ENCODE measurements around the gene NBPF6.
"Not testable (repeated sequence)": the region's sequence is repeated elsewhere in the genome, so short reads cannot be mapped to it uniquely, and the experiment has no call there.

The NBPF6 gene

GRCh38 chr1:108450043-108450442 lies at the start of gene NBPF6:
Gene NBPF6, plus strand, starts transcription at chr1:108450343. Its CDS starts 259 bp downstream, at chr1:108450602.
- not testable (repeated sequence) for DNase-seq (ENCODE audit: low spot score)

- DNase-seq (ENCODE audit: low spot score): not testable (repeated sequence)
These were observed 38.9 kb upstream of the NBPF6 start for GRCh38 chr1:108411098-108411833.

- DNase-seq (ENCODE audit: low spot score): not testable (repeated sequence)
These were observed 30.0 kb upstream of the NBPF6 start for GRCh38 chr1:108420129-108420528.

GRCh38 chr1:108421061-108421916 lies 28.9 kb upstream of the NBPF6 start:
- DNase-seq (ENCODE audit: low spot score): not testable (repeated sequence)

- DNase-seq (ENCODE audit: low spot score): not testable (repeated sequence)
These were observed 23.3 kb upstream of the NBPF6 start for GRCh38 chr1:108426877-108427276.

GRCh38 chr1:108432002-108432401 lies 18.1 kb upstream of the NBPF6 start:
- DNase-seq (ENCODE audit: low spot score): not testable (repeated sequence)

GRCh38 chr1:108433404-108433803 lies 16.7 kb upstream of the NBPF6 start:
- not testable (repeated sequence) for DNase-seq (ENCODE audit: low spot score)

- DNase-seq (ENCODE audit: low spot score): not testable (repeated sequence)
These were observed 11.6 kb upstream of the NBPF6 start for GRCh38 chr1:108438536-108438935.

GRCh38 chr1:108454521-108454920 lies 4.4 kb downstream of the NBPF6 start:
- DNase-seq (ENCODE audit: low spot score): not testable (repeated sequence)

- not testable (repeated sequence) for DNase-seq (ENCODE audit: low spot score)
These were observed 8.5 kb downstream of the NBPF6 start for GRCh38 chr1:108458661-108459060.

GRCh38 chr1:108461758-108462157 lies 11.6 kb downstream of the NBPF6 start:
- not testable (repeated sequence) for DNase-seq (ENCODE audit: low spot score)

GRCh38 chr1:108463962-108464361 lies 13.8 kb downstream of the NBPF6 start:
- DNase-seq (ENCODE audit: low spot score): not testable (repeated sequence)

- not testable (repeated sequence) for DNase-seq (ENCODE audit: low spot score)
These were observed 16.0 kb downstream of the NBPF6 start for GRCh38 chr1:108466166-108466565.

GRCh38 chr1:108467155-108467554 lies 17.0 kb downstream of the NBPF6 start:
- DNase-seq (ENCODE audit: low spot score): not testable (repeated sequence)

GRCh38 chr1:108470750-108471149 lies 20.6 kb downstream of the NBPF6 start:
- DNase-seq (ENCODE audit: low spot score): not testable (repeated sequence)

- DNase-seq (ENCODE audit: low spot score): not testable (repeated sequence)
These were observed 24.4 kb downstream of the NBPF6 start for GRCh38 chr1:108474516-108474915.

GRCh38 chr1:108478429-108479015 lies 28.4 kb downstream of the NBPF6 start:
- DNase-seq (ENCODE audit: low spot score): no peak

GRCh38 chr1:108482708-108483107 lies 32.6 kb downstream of the NBPF6 start:
- DNase-seq (ENCODE audit: low spot score): no peak

GRCh38 chr1:108485990-108486389 lies 35.8 kb downstream of the NBPF6 start:
- not testable (repeated sequence) for DNase-seq (ENCODE audit: low spot score)

GRCh38 chr1:108486707-108487106 lies 36.6 kb downstream of the NBPF6 start:
- not testable (repeated sequence) for DNase-seq (ENCODE audit: low spot score)

- not testable (repeated sequence) for DNase-seq (ENCODE audit: low spot score)
These were observed 44.9 kb downstream of the NBPF6 start for GRCh38 chr1:108495008-108495407.

- DNase-seq (ENCODE audit: low spot score): not testable (repeated sequence)
These were observed 46.7 kb downstream of the NBPF6 start for GRCh38 chr1:108496856-108497255.
